Aorta (tissue), 5 donors: ENCODE measurements around the gene MAPRE2. TPM values are rescaled to one million over a fixed set of nuclear protein-coding genes. Genes with fewer than 3 reads are reported as not detected.

Source experiments
- ATAC-seq: fragments of 200-7000 bp; cut with Tn5 transposase; one replicate; pipeline ENCODE4 v1.9.1; 2022; ENCODE audit warnings: moderate library complexity; ENCODE audit not compliant: low FRiP score
- DNase-seq, 2 donors: peaks; one replicate each; pipeline ENCODE4 v3.0.0-alpha.2; 2020
- H3K27ac ChIP-seq, 2 donors: one replicate each; pipeline ENCODE4 v1.5.1; 2013; ENCODE audit warnings: low read length in 2 of 2, mild to moderate bottlenecking in 2 of 2, moderate library complexity in 2 of 2, control low read depth in 1 of 2, inconsistent platforms in 1 of 2, low read depth in 1 of 2
- H3K27me3 ChIP-seq, 2 donors: one replicate each; pipeline ENCODE4 v1.6.1; 2013; ENCODE audit warnings: control low read depth in 1 of 2, low read length in 1 of 2, mild to moderate bottlenecking in 1 of 2, moderate library complexity in 1 of 2; ENCODE audit not compliant: insufficient read depth in 2 of 2, control insufficient read depth in 1 of 2
- H3K36me3 ChIP-seq, 2 donors: one replicate each; pipeline ENCODE4 v1.6.1; 2013; ENCODE audit warnings: control low read depth in 1 of 2, low read length in 1 of 2, mild to moderate bottlenecking in 1 of 2; ENCODE audit not compliant: insufficient read depth in 2 of 2, control insufficient read depth in 1 of 2
- H3K4me1 ChIP-seq, 2 donors: one replicate each; pipeline ENCODE4 v1.6.1; 2013; ENCODE audit warnings: low read length in 2 of 2, control low read depth in 1 of 2, mild to moderate bottlenecking in 1 of 2, moderate library complexity in 1 of 2; ENCODE audit not compliant: insufficient read depth in 2 of 2, control insufficient read depth in 1 of 2
- H3K4me3 ChIP-seq, 2 donors: one replicate each; pipeline ENCODE4 v1.5.1; 2013; ENCODE audit warnings: low read length in 2 of 2, control low read depth in 1 of 2, mild to moderate bottlenecking in 1 of 2
- H3K9me3 ChIP-seq: one replicate; pipeline ENCODE4 v1.6.1; 2013; ENCODE audit warnings: mild to moderate bottlenecking, low read length; ENCODE audit not compliant: control insufficient read depth
- WGBS, 2 donors: extraction: QIAGEN DNeasy Blood & Tissue Kit; methylation state at CpG; one replicate each; pipeline ENCODE4 v1.1.7; 2013; 5-methylcytosine and 5-hydroxymethylcytosine counted together
- intact Hi-C, 2 donors: fragments of 100-400 bp; cut with DNase I; formaldehyde crosslinking; loops; one replicate each; pipeline versions ENCODE4 v1.14.2 to v1.15.0; 2022
- polyA plus RNA-seq, 2 donors: library from polyadenylated mRNA; stranded (reverse); fragments of 200-250 nt; gene quantifications; one replicate each; pipeline ENCODE4 v1.2.3, GENCODE V29; 2013
- total RNA-seq, 2 donors: library from RNA; stranded (reverse); fragmentation: NEBNext Ultra II Directional; extraction: Animal tissue kit (Norgen Biotek cat#: 25700); gene quantifications; one replicate each; pipeline ENCODE4 v1.2.1, GENCODE V29; 2021
- donor health status: healthy with polysubstance abuse.
- donor health status: Bipolar disorder and iron deficiency.
- donor health status: DM: no; HTN: no; CAD: no.
- donor health status: DM: no; HTN: no; CAD: no.
- donor health status: DM: yes; HTN: yes; CAD: no.

MAPRE2 gene
- total and polyA plus RNA-seq, 4 donors = 22.5 to 71.9 (median 44.6) TPM

GRCh38 chr18:35136248-35136647 lies 95.0 kb downstream of the MAPRE2 start:
- H3K36me3 ChIP-seq = peaks cover 3 to 7% of the 10 kb centered on the region in 2 donors
- no peaks in the 10 kb centered on the region for H3K27me3 ChIP-seq
- H3K27ac ChIP-seq = no peak overlapping the region
- ATAC-seq (no peak), DNase-seq (no peak)
- intact Hi-C loops = no loop called here
- no peaks in the 10 kb centered on the region for H3K4me1 ChIP-seq
- H3K4me3 ChIP-seq = no peak overlapping the region
- H3K9me3 ChIP-seq = no peaks in the 10 kb centered on the region
- WGBS, 2 donors = 93 to 94% methylated on average over 3 of the region's 3 CpGs

- WGBS, 2 donors = 93 to 96% methylated on average over 2 of the region's 2 CpGs
- Histone ChIP-seq H3K27ac (no peak overlapping the region), H3K9me3 (no peaks in the 10 kb centered on the region), H3K36me3 (peaks cover 3 to 6% of the 10 kb centered on the region in 2 donors), H3K4me3 (no peak overlapping the region), H3K27me3 (no peaks in the 10 kb centered on the region), H3K4me1 (no peaks in the 10 kb centered on the region)
- DNase-seq (no peak), ATAC-seq (no peak)
- intact Hi-C loops = no loop called here
These were observed 95.7 kb downstream of the MAPRE2 start for GRCh38 chr18:35136885-35137284.

- Histone ChIP-seq H3K36me3 (peaks cover 3 to 6% of the 10 kb centered on the region in 2 donors), H3K27ac (no peak overlapping the region), H3K4me1 (no peaks in the 10 kb centered on the region), H3K9me3 (no peaks in the 10 kb centered on the region), H3K27me3 (no peaks in the 10 kb centered on the region), H3K4me3 (no peak overlapping the region)
- intact Hi-C loops = no loop called here
- WGBS, 2 donors = 81 to 88% methylated on average over 10 of the region's 10 CpGs
- DNase-seq (no peak), ATAC-seq (no peak)
These were observed 96.4 kb downstream of the MAPRE2 start for GRCh38 chr18:35137632-35138031.

GRCh38 chr18:35138773-35139172 lies 97.6 kb downstream of the MAPRE2 start:
- no peaks in the 10 kb centered on the region for H3K9me3 ChIP-seq
- WGBS, 2 donors = 62 to 77% methylated on average over 6 of the region's 6 CpGs
- intact Hi-C loops = no loop called here
- ATAC-seq = no peak
- H3K4me1 ChIP-seq = peaks cover 0 to 2% of the 10 kb centered on the region in 2 donors
- H3K4me3 ChIP-seq = no peak overlapping the region
- H3K36me3 ChIP-seq = peaks cover 3% of the 10 kb centered on the region in 2 donors
- no peak overlapping the region for H3K27ac ChIP-seq
- DNase-seq = no peak
- H3K27me3 ChIP-seq = no peaks in the 10 kb centered on the region

GRCh38 chr18:35139517-35139916 lies 98.3 kb downstream of the MAPRE2 start:
- no peak for ATAC-seq
- DNase-seq = no peak
- H3K27me3 ChIP-seq = no peaks in the 10 kb centered on the region
- peaks cover 2% of the 10 kb centered on the region in 2 donors for H3K4me1 ChIP-seq
- 89 to 91% methylated on average over 3 of the region's 3 CpGs for WGBS, 2 donors
- intact Hi-C loops = no loop called here
- no peaks in the 10 kb centered on the region for H3K9me3 ChIP-seq
- no peak overlapping the region for H3K27ac ChIP-seq
- peaks cover 3% of the 10 kb centered on the region in 2 donors for H3K36me3 ChIP-seq
- no peak overlapping the region for H3K4me3 ChIP-seq

- 94 to 96% methylated on average over 4 of the region's 4 CpGs for WGBS, 2 donors
- Histone ChIP-seq H3K27ac (no peak overlapping the region), H3K9me3 (no peaks in the 10 kb centered on the region), H3K4me3 (no peak overlapping the region), H3K27me3 (no peaks in the 10 kb centered on the region), H3K36me3 (peaks cover 3% of the 10 kb centered on the region in 2 donors), H3K4me1 (peaks cover 2% of the 10 kb centered on the region in 2 donors)
- intact Hi-C loops = loop anchor here in 1 of 2 donors (10.0 kb wide), 1 partner anchor 276 kb away; no protein-coding TSS in a partner anchor
- DNase-seq (no peak), ATAC-seq (no peak)
These were observed 99.9 kb downstream of the MAPRE2 start for GRCh38 chr18:35141077-35141476.

- Histone ChIP-seq H3K4me3 (no peak overlapping the region), H3K36me3 (peaks cover 3% of the 10 kb centered on the region in 2 donors), H3K27me3 (no peaks in the 10 kb centered on the region), H3K27ac (no peak overlapping the region), H3K4me1 (peaks cover 2% of the 10 kb centered on the region in 2 donors), H3K9me3 (no peaks in the 10 kb centered on the region)
- DNase-seq (no peak), ATAC-seq (no peak)
- WGBS, 2 donors = 87 to 89% methylated on average over 6 of the region's 6 CpGs
- intact Hi-C loops = loop anchor here in 1 of 2 donors (10.0 kb wide), 1 partner anchor 277 kb away; no protein-coding TSS in a partner anchor
These were observed 100.5 kb downstream of the MAPRE2 start for GRCh38 chr18:35141567-35142274.

GRCh38 chr18:35142275-35142615 lies 101.0 kb downstream of the MAPRE2 start:
- H3K27ac ChIP-seq = no peak overlapping the region
- intact Hi-C loops = loop anchor here in 1 of 2 donors (10.0 kb wide), 1 partner anchor 277 kb away; no protein-coding TSS in a partner anchor

More at GRCh38 chr18:35142275-35142615, 101.0 kb downstream of the MAPRE2 start:
- DNase-seq = no peak
- ATAC-seq = no peak
- H3K4me1 ChIP-seq = peaks cover 2% of the 10 kb centered on the region in 2 donors
- H3K4me3 ChIP-seq = no peak overlapping the region
- WGBS, 2 donors = 50 to 57% methylated on average over 1 of the region's 1 CpG
- no peaks in the 10 kb centered on the region for H3K27me3 ChIP-seq
- H3K36me3 ChIP-seq = peaks cover 3% of the 10 kb centered on the region in 2 donors
- no peaks in the 10 kb centered on the region for H3K9me3 ChIP-seq
